Liver (tissue), 9 donors: ENCODE measurements around the gene FOXN3. TPM values are rescaled to one million over a fixed set of nuclear protein-coding genes. Genes with fewer than 3 reads are reported as not detected.

Source experiments
- DNase-seq: peaks from one replicate; pipeline ENCODE4 v3.0.0-alpha.2; 2017; ENCODE audit warnings: low spot score
- H3K27ac ChIP-seq, 2 donors: one replicate each; pipeline ENCODE4 v1.7.0; 2013; ENCODE audit warnings: inconsistent platforms in 2 of 2, low read length in 2 of 2, control low read depth in 1 of 2, low read depth in 1 of 2, mild to moderate bottlenecking in 1 of 2
- H3K27me3 ChIP-seq, 4 donors: one replicate each; pipeline versions ENCODE4 v1.6.1 to v1.7.0; 2013; ENCODE audit warnings: low read length in 3 of 4, inconsistent platforms in 1 of 4, mild to moderate bottlenecking in 1 of 4, moderate library complexity in 1 of 4; ENCODE audit not compliant: control insufficient read depth in 4 of 4, insufficient read depth in 4 of 4
- H3K36me3 ChIP-seq, 4 donors: one replicate each; pipeline versions ENCODE4 v1.6.1 to v1.7.0; 2013; ENCODE audit warnings: low read length in 3 of 4, mild to moderate bottlenecking in 3 of 4, low read depth in 1 of 4, moderate library complexity in 1 of 4; ENCODE audit not compliant: control insufficient read depth in 4 of 4, insufficient read depth in 3 of 4
- H3K4me1 ChIP-seq, 4 donors: one replicate each; pipeline versions ENCODE4 v1.6.1 to v1.7.0; 2013; ENCODE audit warnings: low read length in 3 of 4, mild to moderate bottlenecking in 3 of 4, moderate library complexity in 1 of 4; ENCODE audit not compliant: control insufficient read depth in 4 of 4, insufficient read depth in 4 of 4
- H3K4me3 ChIP-seq, 3 donors: one replicate each; pipeline versions ENCODE4 v1.6.1 to v1.7.0; 2013; ENCODE audit warnings: low read length in 3 of 3, control low read depth in 1 of 3, low read depth in 1 of 3, mild to moderate bottlenecking in 1 of 3
- H3K9ac ChIP-seq, 2 donors: one replicate each; pipeline ENCODE4 v1.7.0; 2013; ENCODE audit warnings: low read length in 2 of 2, mild to moderate bottlenecking in 2 of 2, moderate library complexity in 2 of 2, control low read depth in 1 of 2, low read depth in 1 of 2
- H3K9me3 ChIP-seq, 4 donors: one replicate each; pipeline versions ENCODE4 v1.6.1 to v1.7.0; 2013; ENCODE audit warnings: low read length in 3 of 4; ENCODE audit not compliant: control insufficient read depth in 4 of 4
- ATF3 ChIP-seq: IDR thresholded peaks from 2 replicates; pipeline ENCODE4 v1.6.1; 2016; ENCODE audit warnings: antibody characterized with exemption
- CTCF ChIP-seq: fragments of 150-350 bp; IDR thresholded peaks from 2 replicates; pipeline ENCODE4 v1.5.1; 2017; ENCODE audit warnings: improper control_type of control experiment, low read depth, low read length; ENCODE audit not compliant: missing input control
- EGR1 ChIP-seq, 2 donors: IDR thresholded peaks; 2 replicates each; pipeline ENCODE4 v1.6.1; 2016 to 2018; ENCODE audit warnings: antibody characterized with exemption in 2 of 2, low read depth in 2 of 2
- FOXA1 ChIP-seq: IDR thresholded peaks from 2 replicates; pipeline ENCODE4 v1.6.1; 2016; ENCODE audit warnings: antibody characterized with exemption
- FOXA2 ChIP-seq: IDR thresholded peaks from 2 replicates; pipeline ENCODE4 v1.6.1; 2016; ENCODE audit warnings: antibody characterized with exemption
- GABPA ChIP-seq, 2 donors: IDR thresholded peaks in 1 of 2; conservative IDR thresholded peaks in 1 of 2; 2 replicates each; pipeline ENCODE4 v1.6.1; 2016; ENCODE audit warnings: antibody characterized with exemption in 2 of 2, mild to moderate bottlenecking in 1 of 2, moderate library complexity in 1 of 2
- HNF4A ChIP-seq, 2 donors: conservative IDR thresholded peaks; 2 replicates each; pipeline ENCODE4 v1.6.1; 2016; ENCODE audit warnings: antibody characterized with exemption in 2 of 2, mild to moderate bottlenecking in 2 of 2
- HNF4G ChIP-seq: IDR thresholded peaks from 2 replicates; pipeline ENCODE4 v1.6.1; 2016; ENCODE audit warnings: antibody characterized with exemption
- JUND ChIP-seq, 2 donors: IDR thresholded peaks; 2 replicates each; pipeline ENCODE4 v1.6.1; 2016; ENCODE audit warnings: antibody characterized with exemption in 2 of 2
- MAX ChIP-seq: IDR thresholded peaks from 2 replicates; pipeline ENCODE4 v1.6.1; 2016; ENCODE audit warnings: antibody characterized with exemption
- NR2F2 ChIP-seq: IDR thresholded peaks from 2 replicates; pipeline ENCODE4 v1.6.1; 2016; ENCODE audit warnings: antibody characterized with exemption
- RAD21 ChIP-seq, 2 donors: IDR thresholded peaks; 2 replicates each; pipeline ENCODE4 v1.6.1; 2016; ENCODE audit warnings: antibody characterized with exemption in 2 of 2, mild to moderate bottlenecking in 2 of 2
- RXRA ChIP-seq, 2 donors: IDR thresholded peaks; 2 replicates each; pipeline ENCODE4 v1.6.1; 2017 to 2018; ENCODE audit warnings: antibody characterized with exemption in 2 of 2, mild to moderate bottlenecking in 1 of 2
- SP1 ChIP-seq: IDR thresholded peaks from 2 replicates; pipeline ENCODE4 v1.6.1; 2018; ENCODE audit warnings: antibody characterized with exemption, mild to moderate bottlenecking
- TAF1 ChIP-seq: conservative IDR thresholded peaks from 2 replicates; pipeline ENCODE4 v1.6.1; 2016; ENCODE audit warnings: antibody characterized with exemption, mild to moderate bottlenecking
- YY1 ChIP-seq: IDR thresholded peaks from 2 replicates; pipeline ENCODE4 v1.6.1; 2016; ENCODE audit warnings: antibody characterized with exemption, mild to moderate bottlenecking
- ZBTB33 ChIP-seq: IDR thresholded peaks from 2 replicates; pipeline ENCODE4 v1.6.1; 2016; ENCODE audit warnings: antibody characterized with exemption
- WGBS: extraction: QIAGEN DNeasy Blood & Tissue Kit; methylation state at CpG from one replicate; pipeline ENCODE4 v1.1.7; 2013; 5-methylcytosine and 5-hydroxymethylcytosine counted together
- polyA plus RNA-seq, 2 donors: library from polyadenylated mRNA; stranded (reverse) in 1 of 2; unstranded in 1 of 2; fragments of 200-250 nt in 1 of 2; fragments of >200 nt in 1 of 2; fragmentation: Nextera tagmentation in 1 of 2; extraction: Ambion mirVana in 1 of 2; gene quantifications; one replicate each; pipeline versions ENCODE4 v1.2.1 to v1.2.3, GENCODE V29; 2013 to 2015
- total RNA-seq, 2 donors: library from RNA; depleted of rRNA; stranded (reverse); fragments of >200 nt; gene quantifications; one replicate each; pipeline ENCODE4 v1.2.3, GENCODE V29; 2014
- donor health status: healthy.
- donor health status: healthy.
- donor health status: healthy.
- donor health status: healthy.
- donor health status: healthy.

Gene FOXN3
- total and polyA plus RNA-seq, 4 donors, result 17.8 to 44.8 (median 35.3) TPM

- Histone ChIP-seq H3K27ac (no peak overlapping the region), H3K36me3 (no peaks in the 10 kb centered on the region), H3K4me1 (no peaks in the 10 kb centered on the region), H3K9me3 (peaks cover 0 to 6% (median 0%) of the 10 kb centered on the region in 4 donors), H3K27me3 (no peaks in the 10 kb centered on the region), H3K4me3 (no peak overlapping the region), H3K9ac (no peak overlapping the region)
- 87% methylated on average over 3 of the region's 3 CpGs for WGBS
- DNase-seq, result no peak
- TF ChIP-seq NR2F2 (no peak), EGR1 (IDR thresholded peaks at IDR 0.05; ENCODE audit: low read depth in 2 of 2) (no peak), JUND (IDR thresholded peaks at IDR 0.05) (no peak), FOXA1 (no peak), CTCF (no peak), HNF4A (conservative IDR thresholded peaks at IDR 0.05) (no peak), GABPA (IDR thresholded peaks at IDR 0.05 in 1 of 2, conservative IDR thresholded peaks at IDR 0.05 in 1 of 2) (no peak), RAD21 (IDR thresholded peaks at IDR 0.05) (no peak), ATF3 (no peak), SP1 (no peak), HNF4G (no peak)
Observed at GRCh38 chr14:89136587-89136986, 280.4 kb downstream of the FOXN3 start.

GRCh38 chr14:89134640-89135039 lies 282.4 kb downstream of the FOXN3 start:
- no peak for DNase-seq
- Histone ChIP-seq H3K4me3 (no peak overlapping the region), H3K4me1 (no peaks in the 10 kb centered on the region), H3K27me3 (no peaks in the 10 kb centered on the region), H3K9me3 (peaks cover 0 to 6% (median 0%) of the 10 kb centered on the region in 4 donors), H3K36me3 (no peaks in the 10 kb centered on the region), H3K9ac (no peak overlapping the region), H3K27ac (no peak overlapping the region)
- TF ChIP-seq CTCF (no peak), SP1 (no peak), GABPA (IDR thresholded peaks at IDR 0.05 in 1 of 2, conservative IDR thresholded peaks at IDR 0.05 in 1 of 2) (no peak), FOXA2 (no peak), YY1 (no peak)
- 93% methylated on average over 2 of the region's 2 CpGs for whole genome bisulfite sequencing

GRCh38 chr14:89131004-89131750 lies 285.9 kb downstream of the FOXN3 start:
- Histone ChIP-seq H3K9ac (no peak overlapping the region), H3K4me1 (no peaks in the 10 kb centered on the region), H3K27me3 (no peaks in the 10 kb centered on the region), H3K36me3 (no peaks in the 10 kb centered on the region), H3K27ac (no peak overlapping the region), H3K9me3 (no peaks in the 10 kb centered on the region), H3K4me3 (no peak overlapping the region)
- 92% methylated on average over 6 of the region's 6 CpGs for WGBS
- no peak for TF ChIP-seq CTCF
- no peak for TF ChIP-seq FOXA1
- no peak for TF ChIP-seq RXRA (IDR thresholded peaks at IDR 0.05)
- TF ChIP-seq SP1, result no peak
- TF ChIP-seq ZBTB33, result no peak
- TF ChIP-seq ATF3, result no peak
- TF ChIP-seq EGR1 (IDR thresholded peaks at IDR 0.05; ENCODE audit: low read depth in 2 of 2), result no peak
- TF ChIP-seq HNF4G, result no peak
- no peak for TF ChIP-seq YY1
- TF ChIP-seq MAX, result no peak
- no peak for TF ChIP-seq NR2F2
- no peak for TF ChIP-seq TAF1
- TF ChIP-seq FOXA2, result no peak
- DNase-seq, result no peak
